ENCODE data around the gene C1orf52. TPM values are rescaled to one million over a fixed set of nuclear protein-coding genes. Genes with fewer than 3 reads are reported as not detected.

The C1orf52 gene
- total RNA-seq, 6 donors from 2014 or later: 12.9 to 89.1 (median 17.9) TPM

DNA sequence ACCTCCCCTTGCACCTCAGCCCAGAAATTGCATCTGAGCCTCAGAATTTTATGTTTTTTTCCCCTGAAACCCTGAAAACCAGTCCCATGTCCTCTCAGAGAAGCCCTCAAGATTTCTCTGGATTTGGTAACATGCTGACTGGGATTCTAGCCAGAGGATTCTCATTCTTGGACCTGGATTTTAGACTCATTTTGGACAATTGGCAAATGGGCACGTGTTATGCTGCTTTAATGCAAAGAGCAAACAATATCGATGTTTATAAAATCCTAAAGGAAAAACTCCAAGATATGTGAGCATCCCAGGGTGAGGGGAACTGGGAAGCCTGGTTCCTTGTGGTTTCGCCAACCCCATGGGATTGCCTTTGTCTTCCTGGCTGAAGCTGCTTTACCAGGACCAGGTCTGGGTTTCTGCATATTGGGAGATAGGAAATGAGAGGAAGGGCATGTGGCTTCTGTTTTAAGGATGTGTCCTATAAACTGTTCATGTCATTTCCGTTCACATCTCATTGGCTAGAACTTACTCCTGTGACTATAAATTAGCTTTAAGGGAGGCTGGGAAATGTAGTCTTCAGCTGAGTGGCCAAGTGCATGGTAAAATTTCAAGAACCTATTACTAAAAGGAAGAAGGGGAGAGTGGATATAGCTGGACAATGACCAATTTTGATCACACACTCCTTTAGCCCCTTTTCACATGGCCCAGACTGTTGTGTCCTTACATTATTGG, 44.1 kb upstream of the C1orf52 start:
- no peak overlapping the region for H3K4me3 ChIP-seq
- H3K36me3 ChIP-seq: no peaks in the 10 kb centered on the region
- H3K4me1 ChIP-seq: peaks cover 6 to 12% (median 8%) of the 10 kb centered on the region in 4 donors
- no peak for ATAC-seq (ENCODE audit: low FRiP score in 2 of 2)
- H3K9me3 ChIP-seq: no peaks in the 10 kb centered on the region
- 66 to 90% methylated on average over 4 of the region's 4 CpGs for WGBS, 2 donors
- H3K27me3 ChIP-seq: no peaks in the 10 kb centered on the region
- TF ChIP-seq CTCF (IDR thresholded peaks at IDR 0.05) (no peak), POLR2A (IDR thresholded peaks at IDR 0.05) (no peak), EP300 (IDR thresholded peaks at IDR 0.05) (no peak), POLR2AphosphoS5 (IDR thresholded peaks at IDR 0.05) (no peak)
- no peak overlapping the region for H3K27ac ChIP-seq
- DNase-seq: no peak

- Histone ChIP-seq H3K36me3 (no peaks in the 10 kb centered on the region), H3K4me3 (no peak overlapping the region), H3K27me3 (no peaks in the 10 kb centered on the region), H3K4me1 (peaks cover 16 to 20% (median 17%) of the 10 kb centered on the region in 4 donors), H3K9me3 (no peaks in the 10 kb centered on the region), H3K27ac (no peak overlapping the region)
- ATAC-seq (ENCODE audit: low FRiP score in 2 of 2) (no peak), DNase-seq (no peak)
- TF ChIP-seq CTCF (IDR thresholded peaks at IDR 0.05): no peak
- no peak for TF ChIP-seq POLR2A (IDR thresholded peaks at IDR 0.05)
- no peak for TF ChIP-seq EP300 (IDR thresholded peaks at IDR 0.05)
- TF ChIP-seq POLR2AphosphoS5 (IDR thresholded peaks at IDR 0.05): no peak
- WGBS, 2 donors: 79 to 95% methylated on average over 3 of the region's 3 CpGs
These were observed 40.7 kb upstream of the C1orf52 start for GRCh38 chr1:85300140-85300539.

DNA sequence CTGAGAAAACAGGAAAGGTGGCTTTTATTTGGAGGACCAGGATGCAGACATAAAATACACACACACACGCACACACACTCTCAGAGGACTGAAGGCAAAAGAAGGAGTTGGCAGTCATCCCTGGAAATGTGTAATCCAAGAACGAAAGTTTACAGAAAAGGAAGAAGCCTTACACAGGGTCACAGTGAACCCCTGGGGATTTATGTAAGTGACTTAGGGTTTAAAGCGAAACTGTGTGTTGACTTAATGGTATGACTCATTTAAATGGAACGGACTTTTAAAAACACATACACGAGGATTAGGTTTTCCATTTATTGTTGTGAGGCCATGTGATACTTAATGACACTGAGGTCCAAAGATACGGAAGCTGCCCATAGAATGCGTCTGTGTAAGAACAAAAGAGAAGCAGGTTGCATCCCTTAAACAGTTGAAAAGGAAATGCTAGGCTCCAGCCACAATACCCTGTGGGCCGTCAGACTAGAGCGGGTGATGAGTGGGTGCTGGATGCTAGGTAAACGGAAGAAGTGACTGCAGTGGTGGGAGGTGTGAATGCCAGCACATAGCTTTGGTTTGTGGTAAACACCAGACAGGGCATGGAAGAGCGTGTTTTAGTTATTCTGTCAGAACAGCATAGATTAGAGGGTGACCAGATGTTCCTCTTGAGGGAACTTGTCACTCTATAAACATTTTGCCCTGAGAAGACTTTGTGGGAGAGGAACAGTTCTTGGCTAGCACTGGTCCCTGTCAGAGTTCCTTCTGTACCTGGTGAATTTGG, 38.6 kb upstream of the C1orf52 start:
- peaks cover 16 to 20% (median 18%) of the 10 kb centered on the region in 4 donors for H3K4me1 ChIP-seq
- peak; percentile 17 to 44 for TF ChIP-seq POLR2AphosphoS5 (IDR thresholded peaks at IDR 0.05)
- no peak for TF ChIP-seq POLR2A (IDR thresholded peaks at IDR 0.05)
- TF ChIP-seq EP300 (IDR thresholded peaks at IDR 0.05): peak in 2 of 4 donors; percentile 35 to 67
- no peak for TF ChIP-seq CTCF (IDR thresholded peaks at IDR 0.05)
- H3K27me3 ChIP-seq: no peaks in the 10 kb centered on the region
- peak in 1 of 2 donors; percentile 67 for DNase-seq
- no peaks in the 10 kb centered on the region for H3K36me3 ChIP-seq
- 26 to 27% methylated on average over 11 of the region's 11 CpGs for WGBS, 2 donors
- H3K4me3 ChIP-seq: peak overlapping the region in 3 of 4 donors; percentile 4 to 13 (median 7)
- ATAC-seq (ENCODE audit: low FRiP score in 2 of 2): peak; percentile 74 to 88
- no peaks in the 10 kb centered on the region for H3K9me3 ChIP-seq
- peak overlapping the region; percentile 65 to 81 (median 76) for H3K27ac ChIP-seq

DNA sequence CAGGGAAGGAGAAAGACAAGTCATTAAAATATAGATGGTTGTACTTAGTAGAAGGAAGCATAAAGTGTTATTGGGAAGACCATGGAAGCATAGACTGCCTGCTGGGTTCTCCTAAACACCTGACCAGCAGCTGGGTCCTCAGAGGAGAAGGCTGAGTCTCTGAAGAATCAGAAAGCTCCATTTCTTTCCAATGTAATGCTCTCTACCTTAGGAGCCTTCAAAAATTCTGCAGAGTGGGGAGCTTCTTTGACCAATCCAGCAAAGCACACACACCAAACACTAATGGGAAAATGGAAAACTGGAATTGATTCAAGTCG, 38.0 kb upstream of the C1orf52 start:
- Histone ChIP-seq H3K36me3 (no peaks in the 10 kb centered on the region), H3K9me3 (no peaks in the 10 kb centered on the region), H3K4me1 (peaks cover 16 to 20% (median 18%) of the 10 kb centered on the region in 4 donors), H3K27me3 (no peaks in the 10 kb centered on the region), H3K4me3 (peak overlapping the region in 2 of 4 donors; percentile 7 to 13), H3K27ac (peak overlapping the region; percentile 65 to 81 (median 76))
- ATAC-seq (ENCODE audit: low FRiP score in 2 of 2): no peak
- 32 to 43% methylated on average over 1 of the region's 1 CpG for WGBS, 2 donors
- no peak for DNase-seq
- TF ChIP-seq CTCF (IDR thresholded peaks at IDR 0.05) (no peak), POLR2A (IDR thresholded peaks at IDR 0.05) (no peak), POLR2AphosphoS5 (IDR thresholded peaks at IDR 0.05) (no peak), EP300 (IDR thresholded peaks at IDR 0.05) (no peak)

Measured in upper lobe of left lung (tissue), 6 donors.